Brain pericyte (primary cell): ENCODE data around the gene CTSG.
"Not testable (repeated sequence)": the region's sequence is repeated elsewhere in the genome, so short reads cannot be mapped to it uniquely, and the experiment has no call there.

Experiments used
- DNase-seq: peaks from one replicate; pipeline ENCODE4 v3.0.0-alpha.2; 2012; ENCODE audit warnings: low read depth, low spot score

CTSG gene

DNA sequence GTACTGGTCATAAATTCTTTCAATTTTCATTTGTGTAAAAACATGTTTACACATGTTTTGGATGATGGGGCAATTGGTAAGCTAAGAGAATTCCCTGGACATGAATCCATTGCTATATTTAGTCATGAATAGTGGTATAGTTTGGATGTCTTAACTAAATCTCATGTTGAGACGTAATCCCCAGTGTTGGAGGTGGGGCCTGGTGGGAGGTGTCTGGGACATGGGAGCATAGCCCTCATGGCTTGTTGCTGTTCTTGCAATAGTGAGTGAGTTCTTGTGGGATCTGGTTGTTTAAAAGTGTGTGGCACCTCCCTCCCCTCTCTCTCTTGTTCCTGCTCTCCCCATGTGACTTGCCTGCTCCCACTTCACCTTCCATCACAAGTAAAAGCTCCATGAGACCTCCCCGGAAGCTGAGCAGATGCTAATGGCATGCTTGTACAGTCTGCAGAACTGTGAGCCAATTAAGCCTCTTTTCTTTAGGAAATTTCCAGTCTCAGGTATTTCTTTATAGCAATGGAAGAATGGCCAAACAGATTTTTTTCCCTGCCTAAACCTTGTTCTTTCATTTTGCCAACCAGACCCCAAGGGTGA, 33.6 kb downstream of the CTSG start:
- no peak for DNase-seq

DNA sequence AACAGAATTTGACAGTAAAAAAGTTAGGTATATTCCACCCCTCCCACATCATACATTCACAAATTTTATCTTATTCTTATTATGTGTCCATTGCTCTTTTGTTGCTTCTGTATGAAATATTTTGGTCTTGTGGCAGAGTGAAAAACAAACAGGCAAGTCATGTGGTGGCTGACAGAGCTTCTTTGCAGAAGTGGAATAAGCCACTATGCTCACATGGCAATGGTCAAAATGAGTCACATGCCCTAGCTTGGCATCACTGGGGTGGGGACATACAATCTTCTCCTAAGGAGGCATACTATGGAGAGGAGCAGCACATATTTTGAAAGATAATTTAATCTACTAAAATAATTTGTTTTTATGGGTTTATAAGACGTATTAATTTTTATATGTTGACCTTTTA, 40.3 kb downstream of the CTSG start:
- no peak for DNase-seq

DNA sequence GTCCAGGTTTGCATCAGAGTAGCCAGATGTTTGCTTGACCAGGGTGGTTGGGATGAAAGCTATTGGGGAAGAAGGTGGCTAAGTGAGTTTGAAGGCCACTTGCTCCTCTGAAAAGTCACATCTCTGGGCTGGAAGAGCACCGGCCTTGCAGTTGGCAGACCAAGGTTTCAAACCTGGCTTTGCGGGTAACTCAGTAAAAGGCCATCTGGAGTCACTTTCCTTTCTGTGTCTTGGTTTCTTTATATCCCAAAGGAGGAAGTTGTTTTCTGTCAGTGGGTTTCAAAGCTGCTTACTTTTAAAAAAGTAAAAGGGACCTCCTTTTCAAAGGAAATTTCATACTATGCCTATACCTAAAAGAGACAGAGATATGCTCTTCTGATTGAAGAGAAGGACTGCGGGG, 41.8 kb downstream of the CTSG start:
- no peak for DNase-seq

DNA sequence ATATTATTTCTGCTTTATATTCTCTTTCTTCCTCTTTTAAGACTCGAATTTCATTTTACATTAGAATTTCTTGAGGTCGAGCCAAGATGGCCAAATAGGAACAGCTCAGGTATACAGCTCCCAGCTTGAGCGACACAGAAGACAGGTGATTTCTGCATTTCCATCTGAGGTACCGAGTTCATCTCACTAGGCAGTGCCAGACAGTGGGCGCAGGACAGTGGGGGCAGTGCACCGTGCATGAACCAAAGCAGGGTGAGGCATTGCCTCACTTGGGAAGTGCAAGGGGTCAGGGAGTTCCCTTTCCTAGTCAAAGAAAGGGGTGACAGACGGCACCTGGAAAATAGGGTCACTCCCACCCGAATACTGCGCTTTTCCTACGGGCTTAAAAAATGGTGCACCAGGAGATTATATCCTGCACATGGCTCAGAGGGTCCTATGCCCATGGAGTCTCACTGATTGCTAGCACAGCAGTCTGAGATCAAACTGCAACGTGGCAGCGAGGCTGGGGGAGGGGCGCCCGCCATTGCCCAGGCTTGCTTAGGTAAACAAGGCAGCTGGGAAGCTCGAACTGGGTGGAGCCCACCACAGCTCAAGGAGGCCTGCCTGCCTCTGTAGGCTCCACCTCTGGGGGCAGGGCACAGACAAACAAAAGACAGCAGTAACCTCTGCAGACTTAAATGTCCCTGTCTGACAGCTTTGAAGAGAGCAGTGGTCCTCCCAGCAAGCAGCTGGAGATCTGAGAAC, 50.0 kb downstream of the CTSG start:
- not testable (repeated sequence) for DNase-seq
